HepG2 (cell line): Measurements from ENCODE around the gene NPB. TPM values are rescaled to one million over a fixed set of nuclear protein-coding genes. Genes with fewer than 3 reads are reported as not detected.

Source experiments
- ATAC-seq: fragments of 200-7000 bp; cut with Tn5 transposase; 3 replicates; pipeline ENCODE4 v1.9.1; 2020; ENCODE audit warnings: mild to moderate bottlenecking, moderate library complexity
- BruUV-seq: library from RNA; stranded (reverse); fragments of 400-500 nt; replicated peaks from 2 replicates; lab custom pipeline; 2021; lab: Mats Ljungman, UMichigan
- CTCF ChIA-PET: fragments of 300-600 bp; formaldehyde crosslinking; extraction: SDS; loops from one replicate; lab custom pipeline; 2021; ENCODE audit warnings: low total read pairs, inconsistent platforms, low intra/inter-chr PET ratio; lab: Yijun Ruan, JAX
- POLR2A ChIA-PET: fragments of 350-600 bp; sonication (Branson Sonifier 250); formaldehyde crosslinking; loops from one replicate; lab custom pipeline; 2020; ENCODE audit warnings: antibody characterized with exemption, inconsistent platforms; lab: Yijun Ruan, JAX
- DNase-seq: peaks from one replicate; pipeline ENCODE4 v3.0.0-alpha.2; 2015; ENCODE audit warnings: low spot score
- FAIRE-seq: peaks from 3 replicates; lab custom pipeline; 2011; peaks lifted over from hg19 to GRCh38; lab: Jason Lieb, UNC
- H2AFZ ChIP-seq: one replicate; pipeline ENCODE4 v1.6.1; 2011; ENCODE audit warnings: low read length, inconsistent platforms
- H3K27ac ChIP-seq: fragments of 300-600 bp; 3 replicates; pipeline ENCODE4 v1.8.0; 2011; ENCODE audit warnings: mixed run types, mild to moderate bottlenecking, mixed read lengths, low read length, inconsistent platforms; ENCODE audit not compliant: insufficient read depth; ENCODE audit errors: extremely low read length
- H3K27me3 ChIP-seq, 2 experiments: fragments of 200-600 bp in 1 of 2; 2 replicates in 1 of 2; 3 replicates in 1 of 2; pipeline versions ENCODE4 v1.6.0 to v1.8.0; 2011; ENCODE audit warnings: low read length in 2 of 2, mild to moderate bottlenecking in 2 of 2, moderate library complexity in 2 of 2, inconsistent platforms in 1 of 2; ENCODE audit not compliant: insufficient read depth in 2 of 2, control insufficient read depth in 1 of 2
- H3K36me3 ChIP-seq, 2 experiments: fragments of 200-600 bp in 1 of 2; replicated peaks in 1 of 2; 2 replicates in 1 of 2; 3 replicates in 1 of 2; pipeline versions ENCODE4 v1.5.1 to v1.8.0; 2011; ENCODE audit warnings: low read length in 2 of 2, inconsistent platforms in 1 of 2; ENCODE audit not compliant: insufficient read depth in 2 of 2, control insufficient read depth in 1 of 2
- H3K4me1 ChIP-seq: 2 replicates; pipeline ENCODE4 v1.5.1; 2012; ENCODE audit warnings: low read length, inconsistent platforms; ENCODE audit not compliant: insufficient read depth
- H3K4me2 ChIP-seq: 2 replicates; pipeline ENCODE4 v1.6.0; 2011; ENCODE audit warnings: low read depth, low read length, inconsistent platforms
- H3K4me3 ChIP-seq, 3 experiments: fragments of 200-600 bp in 1 of 3; sonication (generic), shearing (Covaris generic) in 1 of 3; replicated peaks in 1 of 3; 2 replicates each; pipeline ENCODE4 v1.5.1; 2011 to 2016; ENCODE audit warnings: low read length in 3 of 3, inconsistent platforms in 2 of 3, low read depth in 2 of 3, mild to moderate bottlenecking in 2 of 3, control low read depth in 1 of 3, mixed read lengths in 1 of 3; ENCODE audit not compliant: insufficient read depth in 1 of 3
- H3K79me2 ChIP-seq: one replicate; pipeline ENCODE4 v1.6.1; 2011; ENCODE audit warnings: low read length, inconsistent platforms; ENCODE audit not compliant: insufficient read depth
- H3K9ac ChIP-seq: 2 replicates; pipeline ENCODE4 v1.6.0; 2011; ENCODE audit warnings: mild to moderate bottlenecking, low read depth, low read length, inconsistent platforms; ENCODE audit not compliant: insufficient read depth
- H3K9me3 ChIP-seq: 2 replicates; pipeline ENCODE4 v1.5.1; 2012; ENCODE audit warnings: mild to moderate bottlenecking, low read length
- H4K20me1 ChIP-seq: 2 replicates; pipeline ENCODE4 v1.6.0; 2011; ENCODE audit warnings: inconsistent platforms, mild to moderate bottlenecking, low read length, moderate library complexity; ENCODE audit not compliant: insufficient read depth
- DPF2 ChIP-seq: sonication (generic); formaldehyde crosslinking; IDR thresholded peaks from 2 replicates; pipeline ENCODE4 v1.4.0; 2020; ENCODE audit warnings: mild to moderate bottlenecking, low read depth, missing genetic modification reagents, borderline replicate concordance
- GABPA ChIP-seq, 2 experiments: IDR thresholded peaks; 2 replicates each; pipeline ENCODE4 v1.6.1; 2011 to 2016; ENCODE audit warnings: low read depth in 2 of 2, low read length in 1 of 2, missing biosample characterization in 1 of 2, missing genetic modification characterization in 1 of 2
- HMGA1 ChIP-seq: sonication (generic); formaldehyde crosslinking; conservative IDR thresholded peaks from 2 replicates; pipeline ENCODE4 v1.4.0; 2020; ENCODE audit warnings: missing genetic modification reagents
- HOXA7 ChIP-seq: sonication (generic); formaldehyde crosslinking; IDR thresholded peaks from 2 replicates; pipeline ENCODE4 v1.8.1; 2022; ENCODE audit warnings: mild to moderate bottlenecking, missing genetic modification reagents, moderate library complexity
- KLF12 ChIP-seq: sonication (generic); formaldehyde crosslinking; IDR thresholded peaks from 2 replicates; pipeline ENCODE4 v1.4.0; 2020; ENCODE audit warnings: missing genetic modification reagents, borderline replicate concordance
- MEF2D ChIP-seq: sonication (generic); formaldehyde crosslinking; IDR thresholded peaks from 2 replicates; pipeline ENCODE4 v1.5.1; 2020; ENCODE audit warnings: mild to moderate bottlenecking, missing genetic modification reagents
- POLR2A ChIP-seq, 2 experiments: IDR thresholded peaks; 2 replicates each; pipeline ENCODE4 v1.6.1; 2011; ENCODE audit warnings: low read depth in 2 of 2, low read length in 2 of 2, mild to moderate bottlenecking in 1 of 2, moderate library complexity in 1 of 2; ENCODE audit not compliant: insufficient read depth in 1 of 2
- RBFOX2 ChIP-seq: fragments of 200-400 bp; formaldehyde crosslinking; IDR thresholded peaks from 2 replicates; pipeline ENCODE4 v1.6.1; 2017; ENCODE audit warnings: low read depth, mild to moderate bottlenecking, low read length
- TBX2 ChIP-seq: sonication (generic); formaldehyde crosslinking; IDR thresholded peaks from 2 replicates; pipeline ENCODE4 v1.5.0; 2020; ENCODE audit warnings: missing genetic modification reagents, mild to moderate bottlenecking, borderline replicate concordance
- ZNF143 ChIP-seq: sonication (generic); formaldehyde crosslinking; IDR thresholded peaks from 2 replicates; pipeline ENCODE4 v1.4.0; 2020; ENCODE audit warnings: missing genetic modification reagents
- ZNF460 ChIP-seq: sonication (generic); formaldehyde crosslinking; IDR thresholded peaks from 2 replicates; pipeline ENCODE4 v1.5.1; 2020; ENCODE audit warnings: missing genetic modification reagents, mild to moderate bottlenecking, borderline replicate concordance
- ZNF724P ChIP-seq: sonication (generic); formaldehyde crosslinking; IDR thresholded peaks from 2 replicates; pipeline ENCODE4 v1.8.0; 2022; ENCODE audit warnings: missing genetic modification reagents, borderline replicate concordance
- ZNF772 ChIP-seq: sonication (generic); formaldehyde crosslinking; IDR thresholded peaks from 2 replicates; pipeline ENCODE4 v1.5.0; 2020; ENCODE audit warnings: mild to moderate bottlenecking, missing genetic modification reagents
- ZNF780A ChIP-seq: sonication (generic); formaldehyde crosslinking; IDR thresholded peaks from 2 replicates; pipeline ENCODE4 v1.8.0; 2022; ENCODE audit warnings: mild to moderate bottlenecking, missing genetic modification reagents, moderate library complexity
- WGBS: methylation state at CpG from one replicate; pipeline ENCODE4 v1.1.6; 2017; ENCODE audit warnings: low lambda C conversion rate; 5-methylcytosine and 5-hydroxymethylcytosine counted together
- in situ Hi-C: cut with HindIII; loops from 2 replicates; pipeline ENCODE4 v1.10.0; 2017; ENCODE audit warnings: low pct_unique_long_range_greater_than_20kb; ENCODE audit not compliant: extremely low pct_ligation_motif_present
- intact Hi-C: fragments of 100-400 bp; cut with micrococcal nuclease; formaldehyde crosslinking; loops from one replicate; pipeline ENCODE4 v1.10.0; 2022; ENCODE audit not compliant: unreplicated experiment
- polyA plus RNA-seq, 8 experiments: library from polyadenylated mRNA; depleted of rRNA in 3 of 8; stranded (reverse) in 7 of 8; unstranded in 1 of 8; fragments of >200 nt; fragmentation: Illumina TruSeq in 4 of 8; extraction: Trizol in 4 of 8; gene quantifications; 2 replicates each; pipeline versions ENCODE4 v1.2.1 to v1.2.3, GENCODE V29; 2011 to 2016; ENCODE audit warnings: low read depth in 4 of 8, missing spikeins in 1 of 8, mixed read lengths in 1 of 8; ENCODE audit not compliant: insufficient read depth in 1 of 8
- total RNA-seq, 5 experiments: library from RNA; depleted of rRNA; stranded (reverse); fragments of >200 nt; fragmentation: Illumina TruSeq; extraction: Trizol; gene quantifications; 2 replicates each; pipeline ENCODE4 v1.2.3, GENCODE V29; 2016; ENCODE audit warnings: low read depth in 1 of 5
- TF ChIP-seq, protein P1 (sequence below): sonication (generic); formaldehyde crosslinking; IDR thresholded peaks from 2 replicates; pipeline ENCODE4 v1.4.0; 2020; ENCODE audit warnings: missing genetic modification reagents

The NPB gene
- total and polyA plus RNA-seq, 2 of the 13 experiments (the other 11 are each of a cell fraction or from before 2014, with no cell fraction given), result 0.11 to 0.93 TPM

DNA sequence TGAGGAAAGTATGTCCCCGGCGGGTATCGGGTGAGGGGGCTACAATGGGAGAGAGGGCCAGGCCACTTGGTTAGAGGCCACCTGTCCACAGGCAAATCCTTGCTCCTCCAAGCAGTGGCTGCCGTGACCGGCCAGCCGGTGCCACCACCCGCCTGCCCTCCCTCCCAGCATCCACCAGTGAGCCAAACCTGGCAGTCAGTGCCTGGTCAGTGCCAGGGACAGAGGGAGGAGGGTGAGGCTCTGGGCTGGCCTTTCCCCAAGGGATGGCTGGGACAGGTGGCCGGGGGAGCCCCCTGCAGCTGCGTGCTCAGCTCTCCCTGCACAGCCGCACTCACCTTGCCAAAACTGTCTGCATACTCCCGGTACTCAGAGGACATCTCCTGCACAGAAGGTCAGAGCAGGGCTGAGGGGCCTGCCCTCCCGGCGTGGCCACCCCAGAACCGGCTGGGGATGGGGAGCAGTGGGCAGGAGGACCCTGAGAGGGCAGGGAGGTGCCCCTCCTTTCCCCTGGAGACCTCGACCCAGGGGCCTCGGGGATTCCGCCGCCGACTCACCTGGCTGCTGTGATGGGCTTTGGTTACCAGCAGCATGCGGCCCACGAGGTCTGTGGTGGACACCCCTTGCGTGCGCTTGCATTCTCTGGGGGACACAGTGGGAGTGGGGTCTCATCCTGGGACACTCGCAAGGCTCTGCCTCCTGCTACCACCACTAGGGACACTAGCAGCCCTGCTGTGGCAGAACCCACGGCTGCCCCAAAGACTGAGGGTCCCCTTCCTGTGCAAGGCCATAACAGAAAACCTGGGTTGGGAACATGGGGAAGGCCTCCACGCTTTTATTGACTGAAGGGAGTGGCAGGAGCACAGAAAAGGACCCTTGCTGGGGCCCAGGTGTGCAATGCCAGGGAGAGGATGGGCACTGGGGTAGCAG is 5.4 kb downstream of the NPB start:
- peaks cover 14% of the 10 kb centered on the region; the same call in 1 of the 2 replicates for H4K20me1 ChIP-seq
- peak overlapping the region; percentile 99 for H3K27ac ChIP-seq
- H3K4me2 ChIP-seq, result no peak overlapping the region
- ATAC-seq, result no peak
- POLR2A ChIA-PET, result interaction anchor here (1.1 to 2.0 kb wide), 3 partner anchors 10 to 86 kb away, joined by 3 to 5 read pairs (median 3); no protein-coding TSS in a partner anchor
- no TSS peak for BruUV-seq
- DNase-seq, result no peak
- H3K27me3 ChIP-seq, result no peaks in the 10 kb centered on the region; a peak in 1 of 5 replicates
- H3K9me3 ChIP-seq, result no peaks in the 10 kb centered on the region
- no peak for FAIRE-seq
- intact Hi-C loops (no loop called here), in situ Hi-C loops (no loop called here)
- CTCF ChIA-PET, result no interaction called here
- H3K79me2 ChIP-seq, result peaks cover 33% of the 10 kb centered on the region
- peaks cover 47 to 63% of the 10 kb centered on the region in 2 experiments for H3K36me3 ChIP-seq
- no peak overlapping the region for H3K4me3 ChIP-seq
- peaks cover 38% of the 10 kb centered on the region for H3K4me1 ChIP-seq
- 93% methylated on average over 21 of the region's 26 CpGs for WGBS
- H2AFZ ChIP-seq, result no peak overlapping the region
- no peak overlapping the region for H3K9ac ChIP-seq
- TF ChIP-seq KLF12 (CRISPR knock-in tag) (no peak), RBFOX2 (peak; percentile 65), DPF2 (no peak), MEF2D (CRISPR knock-in tag) (peak; percentile 12; the same call in 1 of the 2 replicates), ZNF143 (CRISPR knock-in tag) (0 out of 2 replicates have a peak, but pooled peaks have one; percentile 12), ZNF780A (CRISPR knock-in tag) (no peak), ZNF724P (CRISPR knock-in tag) (0 out of 2 replicates have a peak, but pooled peaks have one; percentile 21), GABPA (IDR thresholded peaks at IDR 0.05; ENCODE audit: low read depth, low read length) (no peak), GABPA (CRISPR knock-in tag; IDR thresholded peaks at IDR 0.05; ENCODE audit: low read depth) (no peak), HMGA1 (CRISPR knock-in tag) (no peak), TBX2 (CRISPR knock-in tag) (no peak), POLR2A (IDR thresholded peaks at IDR 0.05; ENCODE audit: insufficient read depth in 1 of 2, low read depth in 2 of 2, low read length in 2 of 2) (peak in 1 of 2 experiments; percentile 18; a peak in 1 of 4 replicates), ZNF772 (0 out of 2 replicates have a peak, but pooled peaks have one; percentile 26), ZNF460 (CRISPR knock-in tag) (no peak; the same call in 1 of the 2 replicates), HOXA7 (0 out of 2 replicates have a peak, but pooled peaks have one; percentile 11)
- TF ChIP-seq, protein P1, sequence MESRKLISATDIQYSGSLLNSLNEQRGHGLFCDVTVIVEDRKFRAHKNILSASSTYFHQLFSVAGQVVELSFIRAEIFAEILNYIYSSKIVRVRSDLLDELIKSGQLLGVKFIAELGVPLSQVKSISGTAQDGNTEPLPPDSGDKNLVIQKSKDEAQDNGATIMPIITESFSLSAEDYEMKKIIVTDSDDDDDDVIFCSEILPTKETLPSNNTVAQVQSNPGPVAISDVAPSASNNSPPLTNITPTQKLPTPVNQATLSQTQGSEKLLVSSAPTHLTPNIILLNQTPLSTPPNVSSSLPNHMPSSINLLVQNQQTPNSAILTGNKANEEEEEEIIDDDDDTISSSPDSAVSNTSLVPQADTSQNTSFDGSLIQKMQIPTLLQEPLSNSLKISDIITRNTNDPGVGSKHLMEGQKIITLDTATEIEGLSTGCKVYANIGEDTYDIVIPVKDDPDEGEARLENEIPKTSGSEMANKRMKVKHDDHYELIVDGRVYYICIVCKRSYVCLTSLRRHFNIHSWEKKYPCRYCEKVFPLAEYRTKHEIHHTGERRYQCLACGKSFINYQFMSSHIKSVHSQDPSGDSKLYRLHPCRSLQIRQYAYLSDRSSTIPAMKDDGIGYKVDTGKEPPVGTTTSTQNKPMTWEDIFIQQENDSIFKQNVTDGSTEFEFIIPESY, result no peak
